ENCODE data around the gene SLFNL1.

SLFNL1 gene

DNA sequence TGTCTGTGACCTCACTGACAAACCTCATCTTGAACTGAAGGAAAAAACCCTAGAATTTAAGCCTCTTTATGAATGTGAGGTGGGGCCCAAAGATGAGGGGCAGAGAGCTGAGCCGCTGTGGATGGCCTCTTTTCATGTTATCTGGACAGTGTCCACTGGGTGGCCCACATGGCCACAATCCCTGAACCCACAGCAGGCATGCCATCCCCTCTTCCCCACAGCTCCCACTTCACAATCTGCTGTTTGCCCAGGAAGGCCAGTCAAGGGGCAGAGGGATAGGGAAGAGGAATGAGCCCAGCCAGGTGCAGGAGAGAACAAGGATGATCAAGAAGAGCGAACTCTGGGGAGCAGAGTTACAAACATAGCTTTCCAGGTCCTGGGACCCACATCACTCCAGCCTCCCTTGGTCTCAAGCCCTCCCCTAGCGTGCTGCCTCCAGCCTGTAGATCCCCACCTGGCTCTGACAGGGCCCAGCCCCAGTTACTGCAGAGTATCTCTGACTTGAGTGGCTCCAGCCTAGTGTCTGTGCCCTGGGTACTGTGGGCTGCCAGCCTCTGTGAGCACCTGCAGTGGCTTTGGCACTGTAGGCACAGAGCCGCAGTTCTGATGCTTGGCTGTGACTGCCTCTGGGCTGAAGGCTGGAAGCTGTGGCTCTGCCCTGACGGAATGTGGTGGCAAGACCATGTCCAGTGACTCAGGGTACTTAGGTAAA, 1.9 kb upstream of the SLFNL1 start:
- no peak for DNase-seq
- intact Hi-C loops (cut with DNase I), result no loop called here

DNA sequence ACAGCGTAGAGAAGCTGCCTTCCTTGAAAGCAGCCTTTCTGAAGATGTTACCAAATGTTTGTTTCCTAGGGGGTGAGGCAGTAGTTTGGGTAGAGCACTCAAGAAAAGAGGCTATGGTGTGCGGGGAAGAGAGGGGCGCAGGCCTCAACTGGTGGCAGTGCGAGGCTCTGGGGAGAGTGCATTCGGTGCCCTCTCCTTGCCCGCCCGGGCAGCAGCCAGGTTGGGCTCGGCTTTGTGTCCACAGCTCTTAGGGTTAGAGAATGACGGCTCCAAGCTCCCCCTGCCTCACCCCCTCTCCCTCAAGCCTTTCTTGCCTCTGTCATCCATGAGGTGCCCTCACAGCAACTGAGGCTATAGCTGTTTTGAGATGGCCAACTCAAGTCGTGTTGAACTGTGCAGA, 899 bp upstream of the SLFNL1 start:
- DNase-seq, result no peak
- intact Hi-C loops (cut with DNase I), result no loop called here

DNA sequence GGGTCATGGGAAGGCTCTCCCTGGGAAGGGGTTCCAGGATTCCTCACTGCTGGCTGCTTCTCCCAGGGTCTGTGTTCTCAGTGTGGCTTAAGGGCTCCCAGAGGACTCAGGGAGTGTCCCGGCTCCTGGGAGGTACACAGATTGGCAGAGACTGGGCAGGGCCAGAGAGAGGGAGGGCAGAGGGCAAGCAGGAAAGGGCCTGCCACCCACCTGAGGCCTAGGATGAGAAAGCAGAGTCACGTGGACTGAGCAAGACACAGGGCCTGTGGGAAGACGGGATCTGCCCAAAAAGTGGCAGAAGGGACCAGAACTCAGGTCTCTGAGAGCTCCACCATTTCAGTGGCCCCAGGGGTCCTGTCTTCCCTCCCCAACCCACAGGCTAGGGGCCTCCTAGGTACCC, 871 bp downstream of the SLFNL1 start:
- no peak for DNase-seq
- intact Hi-C loops (cut with DNase I), result no loop called here

DNA sequence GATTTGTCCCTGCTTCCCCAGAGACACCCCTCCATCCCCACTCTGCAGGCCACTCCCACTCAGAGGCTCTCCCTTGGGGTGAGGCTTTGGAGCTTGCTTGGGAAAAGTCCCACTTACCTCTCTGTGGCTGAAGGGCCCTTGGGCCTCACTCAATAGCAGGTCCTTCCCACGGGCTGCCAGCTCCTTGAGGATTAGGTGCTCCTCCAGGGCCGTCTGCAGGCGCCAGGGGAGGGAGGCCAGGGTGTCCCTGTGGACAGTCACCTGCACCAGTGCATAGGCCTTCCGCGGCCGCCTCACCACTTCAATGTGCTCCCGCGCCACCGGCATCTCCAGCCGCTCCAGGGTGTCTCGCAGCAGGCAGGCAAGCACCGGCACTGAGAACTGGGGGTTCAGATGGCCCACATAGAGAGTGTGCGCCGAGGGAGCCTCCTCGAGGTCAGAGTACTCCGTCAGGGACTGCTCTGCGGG, 1.4 kb downstream of the SLFNL1 start:
- DNase-seq, result no peak
- intact Hi-C loops (cut with DNase I), result no loop called here

DNA sequence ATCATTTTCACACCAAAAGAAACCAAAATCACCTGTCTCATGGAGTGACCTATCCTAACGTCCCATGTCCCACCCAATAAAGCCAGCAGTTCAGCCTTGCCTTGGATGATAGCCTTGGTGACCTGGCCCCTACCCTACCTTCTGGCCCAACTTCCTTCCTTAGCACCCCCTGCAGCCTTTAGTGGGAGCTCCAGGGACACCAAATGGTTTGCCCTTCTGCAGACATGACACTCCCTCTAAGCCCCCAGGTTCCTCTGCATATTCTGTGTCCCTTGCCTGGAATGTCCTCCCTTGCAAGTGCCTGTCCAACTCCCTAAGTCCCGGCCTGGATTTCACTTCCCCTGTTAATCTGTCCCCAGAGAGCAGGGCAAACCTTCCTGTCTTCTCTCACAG, 2.2 kb downstream of the SLFNL1 start:
- DNase-seq, result no peak
- intact Hi-C loops (cut with DNase I), result no loop called here

DNA sequence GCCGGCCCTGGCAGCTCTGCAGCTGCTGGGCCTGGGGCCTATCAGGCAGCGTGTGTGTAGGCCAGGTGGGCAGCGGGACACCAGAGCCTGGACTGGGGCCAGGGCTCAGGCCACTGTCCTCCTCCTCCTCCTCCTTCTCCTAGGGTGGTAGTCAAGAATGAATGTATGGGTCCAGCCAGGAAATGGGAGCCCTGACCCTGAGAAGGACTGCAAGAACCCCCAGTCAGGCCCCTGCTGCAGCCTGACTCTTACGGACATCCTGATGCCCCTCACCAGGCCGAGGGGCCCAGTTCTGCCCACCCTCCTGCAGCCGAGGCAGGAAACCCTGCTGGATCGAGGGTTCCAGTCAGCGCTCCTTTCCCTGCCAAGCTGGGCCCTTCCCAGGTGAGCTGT, 3.5 kb downstream of the SLFNL1 start:
- DNase-seq, result no peak
- intact Hi-C loops (cut with DNase I), result no loop called here

DNA sequence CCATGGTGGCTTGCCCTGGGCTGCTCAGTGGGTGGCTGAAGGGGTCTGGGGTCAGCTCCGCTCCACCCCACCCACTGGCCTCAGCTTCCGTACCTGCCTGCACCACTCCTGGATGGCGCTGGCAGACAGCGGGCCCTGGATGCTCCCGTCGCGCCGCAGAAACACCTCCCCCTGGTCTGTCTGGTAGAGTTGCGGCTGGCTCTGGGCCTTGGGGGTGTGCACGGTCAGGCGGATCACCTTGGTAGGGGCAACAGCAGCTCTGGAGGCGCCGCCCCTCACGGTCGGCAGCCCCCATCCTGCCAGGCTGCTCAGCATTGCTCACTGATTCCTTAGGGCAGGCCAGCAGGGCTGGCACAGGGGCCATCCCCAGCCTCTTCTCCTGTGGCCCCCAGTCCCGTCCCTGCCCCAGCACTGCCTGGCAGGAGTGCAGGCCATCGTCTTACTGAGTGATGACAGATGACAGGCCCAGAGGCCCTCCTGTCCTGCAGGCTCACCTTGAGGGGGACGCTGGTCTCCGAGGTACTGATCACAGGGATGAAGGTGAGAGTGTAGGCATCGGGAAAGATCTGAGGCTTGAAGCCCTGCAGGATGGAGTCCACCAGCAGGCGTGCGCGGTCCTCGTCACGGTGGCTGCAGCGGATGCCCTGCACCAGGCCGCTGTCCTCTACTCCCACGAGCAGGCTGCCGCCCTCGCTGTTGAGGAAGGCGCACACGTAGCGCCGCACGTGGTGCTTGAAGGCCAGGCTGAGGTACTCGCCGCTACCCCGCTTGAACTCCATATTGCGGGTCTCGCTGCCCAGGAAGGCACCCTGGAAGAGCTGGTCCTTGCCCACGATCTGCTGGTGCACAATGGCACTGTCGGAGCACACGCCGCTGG, 4.1 kb downstream of the SLFNL1 start:
- intact Hi-C loops (cut with DNase I), result no loop called here
- no peak for DNase-seq

DNA sequence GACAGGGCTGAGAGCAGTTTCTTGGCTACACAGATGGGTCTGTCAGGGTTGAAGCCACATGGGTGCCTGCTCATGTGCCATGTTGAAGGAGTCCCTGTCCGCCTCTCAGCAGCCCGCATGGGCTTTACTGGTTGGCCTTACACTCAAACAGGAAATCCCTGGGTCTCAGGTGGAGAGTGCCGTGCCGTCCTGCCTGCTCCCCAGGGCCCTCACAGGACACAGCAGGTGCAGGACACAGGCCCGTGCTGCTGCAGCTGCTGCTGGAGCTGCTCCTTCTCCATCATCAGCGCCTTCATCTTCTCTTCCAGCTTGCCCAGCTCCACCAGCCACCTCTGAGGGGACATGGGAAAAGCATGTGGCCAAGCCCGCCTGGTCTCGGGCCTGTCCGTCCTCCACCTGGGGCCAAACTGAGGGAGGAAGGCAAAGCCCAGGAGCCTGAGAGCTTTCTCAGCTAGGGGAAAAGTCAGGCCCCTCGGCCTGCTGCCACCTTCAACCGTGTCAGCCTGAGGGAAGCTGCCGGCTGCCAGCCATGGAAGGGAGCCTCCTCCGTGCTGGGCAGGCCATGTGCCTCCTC, 5.5 kb downstream of the SLFNL1 start:
- intact Hi-C loops (cut with DNase I), result no loop called here
- no peak for DNase-seq

DNA sequence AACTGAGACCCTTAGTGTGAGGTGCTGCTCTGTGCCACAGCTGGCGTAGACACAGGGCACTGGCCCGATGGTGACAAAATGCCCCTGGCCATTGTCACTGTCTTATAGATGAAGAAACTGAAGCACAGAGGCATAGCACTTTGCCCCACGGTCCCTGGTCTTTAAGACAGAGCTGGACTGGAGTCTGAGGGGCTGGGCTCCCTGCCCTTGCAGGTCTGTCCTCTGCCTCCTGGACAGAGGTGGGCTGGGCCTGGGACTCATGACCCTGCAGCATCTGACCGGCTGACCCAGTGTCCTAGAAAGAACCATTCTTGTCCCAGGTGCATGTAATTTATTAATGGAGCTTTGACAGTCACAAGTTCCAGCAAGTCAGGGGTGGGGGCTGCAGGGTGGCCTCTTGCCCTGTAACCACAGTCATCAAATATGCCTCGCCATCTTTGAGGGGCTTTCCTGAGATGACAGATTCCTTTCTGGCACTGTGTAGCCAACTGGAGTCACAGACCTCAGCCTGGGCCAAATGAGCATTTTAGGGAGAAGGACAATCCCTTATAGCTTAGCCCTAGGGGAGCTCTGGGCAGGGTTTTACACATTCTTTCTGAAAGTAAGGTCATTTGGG, 6.1 kb downstream of the SLFNL1 start:
- intact Hi-C loops (cut with DNase I), result no loop called here
- DNase-seq, result no peak

DNA sequence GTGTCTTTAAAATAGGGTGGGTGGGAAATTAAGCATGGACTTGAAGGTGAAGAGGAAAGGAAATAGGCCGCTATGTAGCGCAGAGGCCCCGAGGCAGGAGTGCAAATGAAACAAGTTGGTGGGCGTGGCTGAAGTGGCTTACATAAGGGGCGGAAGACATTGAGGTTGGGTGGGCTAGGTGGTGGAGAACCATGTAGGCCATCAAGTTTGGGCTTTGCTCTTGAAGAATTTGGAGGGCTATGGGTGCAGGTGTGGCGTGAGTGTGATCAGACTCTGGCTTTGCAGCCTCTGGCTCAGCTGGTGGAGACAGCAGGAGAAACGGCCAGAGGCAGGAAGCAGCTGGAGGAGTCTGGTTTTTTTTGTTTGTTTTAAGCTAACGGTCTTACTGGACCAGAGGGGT, 6.7 kb downstream of the SLFNL1 start:
- DNase-seq, result no peak
- intact Hi-C loops (cut with DNase I), result no loop called here

DNA sequence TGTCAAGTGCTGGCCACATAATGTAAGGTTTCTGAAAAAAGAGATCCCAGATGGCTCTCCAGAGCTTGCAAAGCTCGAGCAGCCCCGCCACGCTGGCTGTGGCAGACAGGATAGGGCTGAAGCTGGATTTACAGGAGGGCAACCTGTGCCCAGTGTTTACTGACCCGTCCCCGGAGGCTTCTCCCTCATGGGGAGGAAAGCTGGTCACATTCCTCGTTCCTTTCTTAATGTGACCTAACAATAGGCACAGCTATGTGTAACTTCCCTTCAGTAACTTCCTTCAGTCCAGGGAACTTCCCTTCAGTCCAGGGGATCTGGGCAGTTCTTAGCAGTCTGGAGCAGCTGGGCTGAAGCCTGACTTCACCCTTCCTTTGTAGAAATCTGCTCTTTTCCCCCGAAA, 7.7 kb downstream of the SLFNL1 start:
- DNase-seq, result no peak

DNA sequence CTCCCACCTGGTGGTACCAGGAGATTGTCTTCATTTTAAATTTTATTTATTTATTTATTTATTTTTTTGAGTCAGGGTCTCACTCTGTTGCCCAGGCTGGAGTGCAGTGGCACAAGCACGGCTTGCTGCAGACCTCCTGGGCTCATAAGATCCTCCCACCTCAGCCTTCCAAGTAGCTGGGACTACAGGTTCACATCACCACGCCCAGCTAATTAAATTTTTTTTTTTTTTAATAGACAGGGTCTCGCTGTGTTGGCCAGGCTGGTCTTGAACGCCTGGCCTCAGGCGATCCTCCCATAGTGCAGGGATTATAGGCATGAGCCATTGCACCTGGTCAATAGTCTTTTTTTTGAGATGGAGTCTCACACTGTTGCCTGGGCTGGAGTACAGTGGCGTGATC, 8.5 kb downstream of the SLFNL1 start:
- intact Hi-C loops (cut with DNase I), result no loop called here
- no peak for DNase-seq

More for the DNA sequence above, 7.7 kb downstream of the SLFNL1 start:
- intact Hi-C loops (cut with DNase I), result no loop called here

DNA sequence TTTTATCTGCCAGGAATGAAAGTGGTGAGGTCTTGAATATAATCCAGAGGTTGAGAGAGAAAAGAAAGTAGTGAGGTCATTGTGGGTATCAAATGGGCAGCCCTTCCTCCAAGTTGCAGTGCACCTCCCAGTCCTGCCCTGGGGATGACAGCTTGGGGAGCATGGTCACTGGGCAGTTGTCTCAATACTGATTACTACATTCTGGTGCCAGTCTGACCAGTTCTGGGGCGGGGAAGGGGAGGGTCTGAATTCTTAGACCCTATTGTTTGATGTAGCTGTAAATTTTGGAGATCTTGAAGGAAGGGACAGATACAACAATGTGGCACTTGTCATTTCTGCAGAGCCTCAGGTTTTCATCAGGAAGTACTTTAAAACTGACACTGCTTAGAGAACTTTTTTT, 11.2 kb downstream of the SLFNL1 start:
- intact Hi-C loops (cut with DNase I), result no loop called here

DNA sequence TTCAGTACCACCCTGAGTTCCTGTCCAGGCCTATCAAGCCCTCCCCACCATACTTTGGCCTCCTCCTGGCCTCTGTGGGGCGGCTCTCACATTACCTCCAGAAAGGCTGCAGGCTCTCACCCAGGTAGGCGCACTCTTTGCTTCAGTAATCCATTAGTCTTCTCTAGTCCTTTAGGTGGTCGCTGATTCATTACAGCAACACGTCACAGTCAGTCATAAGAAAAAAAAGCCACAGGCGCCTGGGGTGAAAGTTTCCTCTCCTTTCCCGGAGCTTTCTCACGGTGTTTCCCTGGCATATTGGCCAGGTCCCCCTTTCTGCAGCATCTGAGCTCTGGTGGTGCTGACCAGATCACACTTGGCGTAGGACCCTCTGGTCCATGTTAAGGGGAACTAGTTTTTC, 12.1 kb downstream of the SLFNL1 start:
- intact Hi-C loops (cut with DNase I), result no loop called here
- no peak for DNase-seq

More for the DNA sequence above, 11.2 kb downstream of the SLFNL1 start:
- DNase-seq, result no peak

DNA sequence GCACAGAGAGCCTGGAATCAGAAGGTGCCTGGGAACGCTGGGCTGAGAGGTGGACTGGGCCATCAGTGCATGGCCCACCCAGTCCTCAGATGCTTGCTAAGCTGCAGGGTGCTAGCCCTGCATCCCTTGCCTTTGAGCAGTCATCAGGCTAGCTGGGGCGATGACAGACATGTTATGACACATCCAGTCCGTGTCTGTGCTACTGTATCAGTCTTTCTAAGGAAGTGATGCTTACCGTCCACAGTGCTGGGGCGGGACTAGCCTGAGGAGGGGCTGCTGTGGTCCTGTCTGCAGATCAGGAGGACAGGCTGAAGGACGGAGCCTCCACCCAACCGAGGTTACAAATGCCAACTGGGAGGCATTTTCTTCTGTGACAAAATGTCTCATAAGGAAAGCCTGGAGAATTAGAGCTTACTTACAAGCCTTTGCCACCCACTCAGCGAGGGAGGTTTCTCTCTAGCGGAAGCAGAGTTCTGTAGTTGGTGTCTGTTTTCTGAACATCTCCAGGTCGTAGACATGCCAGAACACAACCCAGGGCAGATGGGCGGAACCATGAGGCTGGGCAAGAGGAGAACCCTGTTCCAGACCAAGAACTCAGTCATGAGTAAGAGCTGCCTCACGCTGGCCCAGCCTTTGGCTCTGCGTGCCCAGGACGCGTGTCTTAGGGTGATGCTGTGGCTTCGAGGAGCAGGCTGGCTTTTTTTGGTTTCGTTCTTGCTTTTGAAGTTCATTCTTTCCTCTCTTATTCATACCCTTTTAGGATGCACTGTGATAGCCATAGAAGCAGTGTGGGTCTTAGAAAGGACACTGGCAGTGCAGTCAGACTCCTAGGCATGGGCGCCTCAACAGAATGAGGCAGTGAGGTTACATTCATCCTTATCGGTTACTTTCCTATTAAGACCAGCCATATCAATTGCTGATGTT, 14.3 kb downstream of the SLFNL1 start:
- intact Hi-C loops (cut with DNase I), result no loop called here
- peak in 35 of 42 donors; percentile 16 to 85 (median 58) for DNase-seq

DNA sequence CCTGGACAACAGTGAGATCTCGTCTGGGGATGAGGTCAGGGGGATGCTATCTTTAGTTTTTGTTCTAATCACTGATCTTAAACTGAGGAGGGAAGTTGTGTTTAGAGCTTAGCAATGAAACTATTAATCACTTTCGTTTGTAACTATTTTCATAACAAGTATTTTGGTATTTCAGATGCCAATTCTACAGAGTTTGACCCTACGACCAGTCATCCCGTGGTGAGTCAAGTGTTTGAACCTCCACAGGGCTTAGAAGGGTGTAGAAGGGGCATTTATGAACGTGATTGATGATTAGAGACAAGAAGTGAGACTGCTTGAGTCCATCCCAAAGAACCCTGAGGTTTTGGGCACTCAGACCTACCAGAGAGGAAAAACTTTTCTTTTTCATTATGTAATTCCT, 15.6 kb downstream of the SLFNL1 start:
- intact Hi-C loops (cut with DNase I), result no loop called here
- no peak for DNase-seq

DNA sequence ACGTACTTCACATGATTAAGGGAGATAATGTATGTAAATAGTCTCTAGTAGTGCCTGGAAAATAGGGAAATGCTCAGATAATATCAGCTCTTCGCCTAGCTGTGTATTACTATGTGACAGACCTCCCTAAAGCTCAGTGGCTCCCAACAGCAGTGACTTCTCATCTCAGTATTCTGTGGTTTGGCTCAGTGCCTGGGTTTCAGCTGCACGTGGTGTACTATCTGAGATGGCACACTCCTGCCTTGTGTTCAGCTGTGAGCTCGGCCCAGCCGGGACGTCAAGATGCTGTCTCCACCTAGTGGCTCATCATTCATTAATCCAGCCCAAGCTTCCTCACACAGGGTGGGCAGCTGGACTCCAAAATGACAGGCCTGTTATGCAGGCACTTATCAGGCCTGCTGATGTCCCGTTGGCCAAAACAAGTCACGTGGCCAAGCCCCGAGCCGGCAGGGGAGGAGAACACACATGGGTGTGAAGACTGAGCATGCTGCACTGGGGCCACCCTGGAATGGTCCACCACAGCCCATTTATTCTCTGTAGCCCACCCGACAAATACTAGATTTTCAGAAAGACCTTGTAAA, 17.8 kb downstream of the SLFNL1 start:
- peak; percentile 76 to 97 (median 91) for DNase-seq
- intact Hi-C loops (cut with DNase I), result no loop called here

DNA sequence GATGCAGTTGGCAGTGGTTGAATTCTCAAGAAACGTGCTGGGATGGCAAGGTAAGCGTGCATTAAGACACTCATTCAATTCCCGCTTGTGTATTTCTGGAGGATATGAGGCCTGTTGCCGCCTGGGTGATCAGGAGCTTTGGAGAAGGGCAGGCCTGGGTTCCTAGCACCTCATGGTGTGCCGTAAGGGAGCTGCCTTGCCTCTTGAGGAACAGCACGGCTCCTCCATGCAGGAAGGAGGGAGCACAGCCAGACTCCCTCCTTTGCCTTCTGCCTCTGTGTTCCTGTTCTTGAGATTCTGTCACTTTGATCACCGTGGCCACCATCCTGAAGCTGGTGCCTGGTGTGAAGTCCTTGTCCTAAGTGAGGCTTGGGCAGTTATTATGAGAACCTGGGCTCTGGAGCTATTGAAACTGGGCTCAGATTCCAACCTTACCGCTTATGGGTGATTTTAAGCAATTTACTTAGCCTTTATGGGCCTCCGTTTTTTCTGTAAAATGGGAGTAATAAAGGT, 18.3 kb downstream of the SLFNL1 start:
- DNase-seq, result no peak
- intact Hi-C loops (cut with DNase I), result no loop called here

Data from head of caudate nucleus (tissue), 42 donors.